NCI-H748 (cell line): ENCODE measurements around the gene GIMAP7.
"Not testable (repeated sequence)": the region's sequence is repeated elsewhere in the genome, so short reads cannot be mapped to it uniquely, and the experiment has no call there.

Experiments
- DNase-seq: peaks from one replicate; lab custom pipeline; 2025; ENCODE audit not compliant: unreplicated experiment; lab: John Stamatoyannopoulos, UW

GIMAP7 gene

DNA sequence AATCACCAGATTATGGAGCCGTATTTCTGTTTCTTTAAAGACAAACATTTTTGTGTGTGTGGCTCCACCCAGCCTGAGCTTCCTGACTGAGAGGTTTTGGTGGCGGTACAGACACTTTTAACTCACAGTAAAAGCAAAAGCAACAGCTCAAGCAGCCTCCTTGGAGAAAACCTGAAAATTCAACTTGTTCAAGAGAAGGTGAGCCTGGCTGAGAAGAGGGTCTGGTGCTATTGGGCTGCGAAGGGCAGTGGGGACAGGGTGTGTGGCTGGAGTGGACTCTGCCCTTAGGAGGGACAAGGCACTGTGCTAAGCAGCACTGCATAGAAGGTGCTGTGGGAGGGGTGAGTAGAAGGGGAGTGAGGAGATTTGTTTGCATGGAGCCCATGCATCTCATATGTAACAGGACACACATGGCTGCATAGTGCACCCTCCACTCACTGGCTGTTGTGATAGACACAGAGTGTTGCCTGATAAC is at the start of gene GIMAP7:
Gene GIMAP7, plus strand, starts transcription at position 125 of the 475 bp plus-strand sequence. CDS start 5,103 bp downstream, outside the sequence.
- no peak for DNase-seq

DNA sequence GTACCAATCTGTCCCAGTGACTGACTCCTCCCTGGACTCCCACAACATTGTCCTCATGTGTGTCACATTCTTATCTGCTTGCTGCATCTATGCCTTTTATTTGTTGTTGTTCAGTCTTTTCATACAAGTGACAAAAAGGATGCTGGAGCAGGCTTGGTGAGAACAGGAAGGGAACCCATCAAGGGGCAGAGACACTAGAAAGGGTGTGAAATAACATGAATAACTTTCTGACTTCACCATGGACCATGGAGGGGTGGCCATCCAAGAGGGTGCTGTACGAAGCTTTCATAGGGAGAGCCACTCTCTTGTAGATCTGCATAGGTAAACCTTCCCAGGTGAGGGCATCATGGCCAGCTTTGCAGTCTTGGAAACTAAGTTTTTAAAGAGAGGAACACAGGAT is 49.7 kb upstream of the GIMAP7 start:
- DNase-seq: no peak

DNA sequence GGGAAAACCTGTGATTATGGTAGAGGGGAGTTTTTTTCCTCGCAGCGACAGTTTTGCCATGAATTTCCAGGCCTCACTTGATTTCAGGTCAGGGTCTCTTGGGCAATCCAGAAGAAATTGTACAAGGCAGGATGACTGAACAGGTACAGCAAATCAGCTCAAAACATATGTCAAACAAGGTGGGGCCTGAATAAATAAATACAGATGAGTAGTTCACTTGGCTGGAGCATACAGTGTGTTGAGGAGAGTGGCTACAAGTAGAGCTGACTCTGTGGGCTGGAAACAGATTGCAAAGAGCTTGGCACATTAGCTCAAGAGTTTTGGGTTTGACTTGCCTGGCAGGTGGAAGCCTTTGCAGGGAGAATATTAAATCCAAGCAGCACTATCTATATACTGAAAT is 49.3 kb upstream of the GIMAP7 start:
- DNase-seq: no peak

DNA sequence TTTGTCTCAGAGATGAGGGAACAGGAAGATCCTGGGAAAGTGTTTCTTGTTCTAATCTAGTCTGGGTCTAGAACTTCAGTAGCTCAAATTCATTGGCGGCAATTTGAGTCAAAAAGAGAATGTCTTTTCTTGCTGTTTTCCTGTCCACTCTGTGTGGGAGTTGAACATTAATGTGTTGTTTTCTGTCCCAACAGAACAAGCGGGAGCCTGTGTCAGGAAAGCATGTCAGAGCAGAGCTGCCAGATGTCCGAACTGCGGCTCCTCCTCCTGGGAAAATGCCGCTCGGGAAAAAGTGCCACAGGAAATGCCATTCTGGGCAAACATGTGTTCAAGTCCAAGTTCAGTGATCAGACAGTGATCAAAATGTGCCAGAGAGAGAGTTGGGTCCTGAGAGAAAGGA is 48.2 kb upstream of the GIMAP7 start:
- no peak for DNase-seq

DNA sequence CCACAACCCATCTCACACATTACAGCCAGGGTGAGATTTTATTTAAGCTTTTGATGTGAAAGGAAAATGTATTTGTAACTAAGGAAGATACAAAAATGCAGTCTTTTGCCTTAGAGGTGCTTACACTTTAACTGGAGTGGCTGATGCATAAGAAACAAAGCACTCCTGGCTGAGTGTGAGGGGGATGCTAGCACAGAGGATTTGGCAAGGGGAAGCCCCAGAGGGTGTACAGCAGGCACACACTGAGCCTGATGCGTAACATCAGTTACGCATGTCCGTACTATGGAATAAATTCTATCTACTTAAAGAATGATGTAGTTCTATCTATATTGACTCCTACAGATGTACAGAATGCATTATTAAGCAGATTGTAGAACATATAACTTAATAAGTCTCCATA is 46.4 kb upstream of the GIMAP7 start:
- DNase-seq: no peak

DNA sequence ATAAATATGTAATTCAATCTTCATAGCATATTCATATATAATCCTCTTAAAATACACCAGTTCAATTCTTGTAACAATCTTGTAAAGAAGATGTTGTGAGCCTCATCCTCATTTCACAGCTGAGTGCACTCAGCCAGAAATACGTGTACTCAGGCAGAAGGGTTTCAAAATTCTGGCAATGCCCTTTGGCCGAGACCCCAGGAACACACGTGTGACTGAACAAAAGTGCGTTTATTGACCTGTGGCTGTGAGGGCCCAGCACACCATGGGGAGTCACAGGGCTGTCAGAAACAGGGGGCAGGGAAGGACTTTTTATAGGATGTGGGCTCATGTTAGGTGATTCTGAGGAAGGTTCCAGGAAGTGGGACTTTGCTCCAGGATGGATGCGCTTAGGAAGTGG is 42.8 kb upstream of the GIMAP7 start:
- DNase-seq: no peak

DNA sequence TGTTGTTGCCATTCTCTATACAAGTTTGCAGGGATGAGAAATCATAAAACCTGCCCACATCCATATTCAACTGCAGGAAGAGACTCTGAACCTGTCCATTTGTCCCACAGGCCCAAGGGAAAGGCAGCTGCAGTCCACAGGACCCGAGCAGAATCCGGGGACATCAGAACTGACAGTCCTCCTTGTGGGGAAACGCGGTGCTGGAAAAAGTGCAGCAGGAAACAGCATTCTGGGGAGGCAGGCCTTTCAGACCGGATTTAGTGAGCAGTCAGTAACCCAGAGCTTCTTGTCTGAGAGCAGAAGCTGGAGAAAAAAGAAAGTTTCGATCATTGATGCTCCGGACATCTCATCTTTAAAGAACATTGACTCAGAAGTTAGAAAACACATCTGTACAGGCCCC is 40.8 kb upstream of the GIMAP7 start:
- DNase-seq: no peak

DNA sequence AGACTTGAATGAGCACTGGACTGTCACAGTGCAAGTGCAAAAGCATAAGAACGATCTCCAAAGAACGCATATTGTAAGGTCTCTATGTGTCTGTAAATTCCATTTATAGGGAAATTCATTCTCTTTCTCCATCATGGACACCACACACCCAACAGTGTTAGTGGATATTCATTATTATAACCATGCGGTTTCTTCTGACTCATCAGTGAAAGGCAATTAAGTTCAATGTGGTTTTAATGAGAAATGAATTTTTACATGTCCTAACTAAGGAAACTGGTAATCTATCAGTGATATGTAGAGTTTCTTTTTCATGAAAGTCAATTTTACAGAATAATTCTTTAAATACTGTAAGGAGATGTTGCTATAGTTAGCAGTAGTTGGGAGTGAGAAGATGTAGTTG is 38.4 kb upstream of the GIMAP7 start:
- no peak for DNase-seq

DNA sequence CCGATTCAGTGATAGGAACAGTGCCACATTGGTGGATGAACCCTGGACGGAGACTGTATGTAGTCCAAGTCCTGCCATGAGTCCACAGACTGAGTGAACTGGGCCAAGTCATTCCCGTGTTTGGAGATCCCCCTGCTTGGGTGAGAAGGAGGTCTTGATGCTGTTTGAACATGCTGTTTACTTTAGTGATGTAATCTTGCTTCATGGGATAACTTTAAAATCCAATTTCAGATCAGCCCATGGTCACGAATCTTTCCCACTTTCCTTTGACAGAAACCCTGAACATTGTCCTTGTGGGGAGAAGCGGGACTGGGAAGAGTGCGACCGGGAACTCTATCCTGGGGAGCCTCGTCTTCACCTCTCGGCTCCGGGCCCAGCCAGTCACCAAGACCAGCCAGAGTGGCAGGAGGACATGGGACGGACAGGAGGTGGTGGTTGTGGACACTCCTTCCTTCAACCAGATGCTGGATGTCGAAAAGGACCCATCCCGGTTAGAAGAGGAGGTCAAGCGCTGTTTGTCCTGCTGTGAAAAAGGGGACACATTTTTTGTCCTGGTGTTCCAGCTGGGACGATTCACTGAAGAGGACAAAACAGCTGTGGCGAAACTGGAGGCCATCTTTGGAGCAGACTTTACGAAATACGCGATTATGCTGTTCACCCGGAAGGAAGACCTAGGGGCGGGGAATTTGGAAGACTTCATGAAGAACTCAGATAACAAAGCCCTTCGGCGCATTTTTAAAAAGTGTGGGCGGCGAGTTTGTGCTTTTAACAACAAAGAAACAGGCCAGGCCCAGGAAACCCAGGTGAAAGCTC is 37.6 kb upstream of the GIMAP7 start:
- no peak for DNase-seq

DNA sequence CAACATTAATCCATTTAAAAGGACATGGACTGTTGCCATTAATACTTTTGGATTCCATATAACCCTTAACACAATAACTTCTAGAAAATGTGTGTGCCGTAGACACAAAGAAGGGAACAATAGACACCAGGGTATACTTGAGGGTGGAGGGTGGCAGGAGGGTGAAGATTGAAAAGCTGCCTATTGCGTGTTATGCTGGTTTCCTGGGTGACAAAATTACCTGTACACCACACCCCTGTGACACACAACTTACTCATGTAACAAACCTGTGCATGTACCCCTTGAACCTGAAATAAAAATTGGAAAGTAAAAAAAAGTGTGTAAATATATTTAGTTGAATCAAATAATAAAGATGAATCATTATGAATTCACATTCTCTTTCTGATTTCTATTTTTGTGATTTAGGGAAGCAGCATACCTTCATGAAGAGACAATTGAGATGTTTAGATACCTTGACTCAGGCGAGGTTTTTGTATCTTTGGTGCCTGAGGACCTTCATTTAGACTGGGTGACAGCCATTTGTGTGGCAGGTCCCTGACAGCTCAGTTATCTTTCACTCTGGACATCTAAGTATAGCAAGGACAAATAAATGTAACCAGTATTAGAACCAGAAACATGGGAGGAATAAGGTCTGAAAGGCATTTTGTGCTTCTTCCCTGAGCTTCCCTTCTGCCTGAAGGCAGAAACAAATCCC is 35.5 kb upstream of the GIMAP7 start:
- peak; percentile 58 for DNase-seq

DNA sequence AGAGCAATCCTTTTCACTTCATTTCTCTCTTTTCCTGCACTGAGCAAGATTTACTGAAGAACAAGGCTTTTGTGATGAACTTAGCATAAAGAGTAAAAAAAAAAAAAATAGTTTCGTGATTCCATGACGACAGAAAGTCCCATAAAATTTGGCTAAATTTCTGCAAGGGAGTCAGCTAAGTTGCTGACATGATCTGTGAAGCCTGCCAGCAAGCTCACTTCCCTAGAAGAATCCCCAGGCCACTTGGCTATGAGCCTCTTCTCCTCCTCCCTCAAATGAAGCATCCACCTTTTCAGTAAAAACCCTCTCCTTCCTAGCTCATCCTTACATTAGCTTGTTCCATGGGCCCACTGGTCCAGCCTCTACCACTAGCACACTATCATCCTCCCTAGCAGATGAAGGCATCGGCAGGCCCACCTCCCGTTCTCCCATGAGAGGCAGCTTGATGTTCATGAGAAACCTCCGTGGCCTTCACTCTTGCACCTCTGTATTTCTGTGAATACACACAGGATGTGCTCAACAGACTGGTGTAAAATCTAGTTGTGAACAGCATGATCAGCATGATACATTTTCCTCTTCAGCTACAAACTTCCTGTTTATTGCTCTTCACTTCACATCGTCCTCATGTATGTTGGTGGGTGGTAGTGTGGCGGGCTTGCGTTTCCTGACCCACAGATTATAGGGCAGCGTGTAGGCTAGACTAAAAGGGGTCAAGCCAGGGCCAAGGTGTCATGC is 33.3 kb upstream of the GIMAP7 start:
- no peak for DNase-seq

DNA sequence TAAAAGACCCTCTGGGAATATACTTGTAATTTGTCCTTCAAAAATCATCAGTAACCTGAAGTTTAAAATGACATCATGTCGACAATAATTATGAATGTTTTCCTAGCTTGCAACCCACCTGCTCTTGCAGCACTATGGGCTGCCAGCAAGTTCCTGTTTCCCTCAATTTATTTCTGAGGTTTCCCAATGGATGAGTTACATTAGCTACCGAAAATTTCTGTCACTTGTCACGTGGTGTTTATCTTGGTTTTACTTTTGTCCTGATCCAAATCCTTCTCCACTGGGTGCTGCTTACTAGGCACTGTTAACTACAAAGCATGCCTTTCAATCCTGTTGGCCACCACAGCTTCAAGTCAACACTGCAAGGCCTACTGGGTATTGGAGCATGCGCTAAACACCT is 32.8 kb upstream of the GIMAP7 start:
- no peak for DNase-seq

DNA sequence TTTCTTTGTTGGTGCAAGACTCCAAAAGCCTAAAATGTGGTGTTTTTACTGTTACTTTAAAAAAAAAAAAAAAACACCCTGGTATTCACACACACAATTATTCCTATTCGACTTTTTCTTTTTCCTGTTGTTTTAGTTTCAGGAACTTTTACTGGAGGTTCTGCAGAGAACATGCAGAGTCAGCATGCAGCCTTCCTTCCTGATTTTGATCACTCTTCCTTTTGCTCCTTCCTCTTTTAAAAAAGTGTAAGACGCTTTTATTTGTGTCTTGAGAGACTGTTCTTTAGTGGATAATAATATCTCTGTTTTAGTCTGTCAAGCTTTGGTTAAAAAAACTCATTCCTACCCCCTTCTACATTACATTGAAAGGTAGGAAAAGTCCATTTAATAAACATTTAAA is 31.2 kb upstream of the GIMAP7 start:
- DNase-seq: not testable (repeated sequence)

DNA sequence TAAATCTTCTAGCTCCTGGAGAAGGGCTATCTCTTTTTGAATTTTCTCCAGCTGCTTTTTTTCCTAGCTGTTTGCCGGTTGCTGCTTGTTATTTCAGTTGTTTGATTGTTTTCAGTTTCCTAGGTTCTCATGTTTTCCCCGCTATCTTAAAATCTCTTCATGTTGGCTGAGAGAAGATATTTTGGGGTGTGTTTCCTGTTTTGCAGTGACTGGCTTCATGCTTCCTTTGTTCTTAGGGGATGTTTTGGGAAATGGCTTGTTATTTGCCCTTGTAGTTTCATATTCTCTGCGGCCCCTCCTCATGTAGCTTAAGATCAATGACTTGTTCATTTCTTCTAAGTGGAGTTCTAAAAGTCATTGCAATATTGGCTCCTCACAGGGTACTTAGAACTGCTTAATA is 30.6 kb upstream of the GIMAP7 start:
- not testable (repeated sequence) for DNase-seq

DNA sequence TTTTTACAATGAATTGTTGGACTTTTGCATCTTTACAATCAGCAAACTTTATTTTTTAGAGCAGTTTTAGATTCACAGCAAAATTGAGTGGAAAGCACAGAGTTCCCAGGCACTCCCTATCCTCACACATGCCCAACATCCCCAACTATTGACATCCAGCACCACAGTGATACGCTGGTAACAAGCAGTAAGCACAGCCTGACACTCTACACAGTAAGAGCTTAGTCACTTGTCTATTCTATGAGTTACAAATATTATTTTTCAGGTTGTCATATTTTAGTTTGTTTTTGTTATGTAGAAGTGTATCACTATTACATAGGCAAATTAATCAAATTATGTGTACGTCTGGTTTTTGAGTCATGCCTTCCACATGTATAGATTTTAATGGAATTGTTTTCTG is 27.0 kb upstream of the GIMAP7 start:
- no peak for DNase-seq

DNA sequence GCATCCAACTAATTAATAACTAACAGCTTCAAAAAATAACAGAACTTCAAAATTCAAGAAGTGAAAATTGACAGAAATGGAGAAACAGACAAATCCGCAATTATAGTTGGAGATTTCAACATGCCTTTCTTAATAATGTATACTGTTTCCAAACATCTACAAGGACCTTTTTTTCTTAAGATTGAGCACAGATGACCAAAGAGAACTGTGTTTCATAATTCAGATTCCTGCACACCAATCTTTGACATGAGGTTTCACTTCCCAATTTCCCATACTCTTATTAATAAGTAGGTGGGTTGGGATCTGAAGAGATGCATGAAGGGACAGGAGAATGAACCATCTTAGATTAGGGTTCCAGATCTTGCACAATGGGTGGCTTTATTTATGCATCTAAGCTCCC is 24.9 kb upstream of the GIMAP7 start:
- no peak for DNase-seq

DNA sequence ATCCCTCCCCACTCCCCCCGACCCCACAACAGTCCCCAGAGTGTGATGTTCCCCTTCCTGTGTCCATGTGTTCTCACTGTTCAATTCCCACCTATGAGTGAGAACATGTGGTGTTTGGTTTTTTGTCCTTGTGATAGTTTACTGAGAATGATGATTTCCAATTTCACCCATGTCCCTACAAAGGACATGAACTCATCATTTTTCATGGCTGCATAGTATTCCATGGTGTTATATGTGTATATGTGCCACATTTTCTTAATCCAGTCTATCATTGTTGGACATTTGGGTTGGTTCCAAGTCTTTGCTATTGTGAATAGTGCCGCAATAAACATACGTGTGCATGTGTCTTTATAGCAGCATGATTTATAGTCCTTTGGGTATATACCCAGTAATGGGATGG is 21.2 kb upstream of the GIMAP7 start:
- not testable (repeated sequence) for DNase-seq

DNA sequence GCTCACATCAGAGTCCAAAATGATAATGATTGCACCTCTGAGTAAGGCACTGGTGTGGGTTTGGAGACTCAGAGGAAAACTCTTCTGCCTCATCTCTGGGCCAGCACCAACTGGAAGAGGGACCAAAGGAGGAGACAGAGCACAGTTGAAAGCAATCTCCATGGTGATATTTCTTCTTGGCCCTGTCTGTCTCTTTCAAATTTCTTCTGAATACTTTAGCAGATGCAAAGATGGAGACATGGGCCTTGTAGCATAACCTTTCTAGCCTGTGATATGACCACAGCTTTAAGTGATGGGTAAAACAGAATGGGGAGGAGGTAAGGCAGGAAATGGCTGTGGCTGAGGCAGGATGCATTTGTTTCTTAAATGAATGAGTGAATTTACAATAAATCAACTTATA is 12.2 kb upstream of the GIMAP7 start:
- no peak for DNase-seq

DNA sequence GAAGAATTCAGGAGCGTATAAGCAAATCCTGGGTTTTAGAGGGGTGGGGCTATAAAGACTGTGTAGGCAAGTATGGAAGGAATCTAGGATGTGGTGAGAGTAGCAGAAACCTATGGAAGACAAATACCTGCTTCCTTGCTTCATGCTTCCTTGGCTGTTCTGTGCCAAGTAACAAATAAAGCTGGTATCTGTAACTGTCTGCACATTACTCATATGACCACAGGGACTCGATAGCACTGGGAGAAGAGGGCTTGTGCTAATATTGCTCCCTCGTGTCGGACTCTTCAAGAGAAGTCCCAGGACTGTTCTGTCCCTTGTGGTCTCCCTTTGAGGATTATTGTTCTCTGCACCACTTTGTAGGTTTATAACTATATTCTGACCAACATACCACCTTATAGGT is 11.5 kb upstream of the GIMAP7 start:
- DNase-seq: no peak

DNA sequence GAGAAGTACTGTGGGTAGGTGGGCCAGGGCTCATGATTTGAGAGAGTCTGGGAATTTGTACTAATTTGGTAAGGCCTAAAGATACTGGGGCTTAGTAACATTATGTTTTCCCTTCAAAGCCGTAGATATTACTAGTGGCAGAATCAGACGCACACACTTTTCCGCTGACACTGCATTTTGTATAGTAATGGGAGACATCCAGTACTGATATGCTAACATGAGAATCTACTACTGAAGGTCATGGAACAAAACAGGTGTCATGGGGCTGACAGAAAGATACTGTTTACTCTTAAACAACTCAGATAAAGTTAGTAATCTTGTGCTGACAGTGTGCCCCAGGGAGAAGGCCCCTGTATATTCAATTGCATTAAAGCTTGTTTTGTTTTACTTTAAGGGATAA is 11.1 kb upstream of the GIMAP7 start:
- DNase-seq: no peak

DNA sequence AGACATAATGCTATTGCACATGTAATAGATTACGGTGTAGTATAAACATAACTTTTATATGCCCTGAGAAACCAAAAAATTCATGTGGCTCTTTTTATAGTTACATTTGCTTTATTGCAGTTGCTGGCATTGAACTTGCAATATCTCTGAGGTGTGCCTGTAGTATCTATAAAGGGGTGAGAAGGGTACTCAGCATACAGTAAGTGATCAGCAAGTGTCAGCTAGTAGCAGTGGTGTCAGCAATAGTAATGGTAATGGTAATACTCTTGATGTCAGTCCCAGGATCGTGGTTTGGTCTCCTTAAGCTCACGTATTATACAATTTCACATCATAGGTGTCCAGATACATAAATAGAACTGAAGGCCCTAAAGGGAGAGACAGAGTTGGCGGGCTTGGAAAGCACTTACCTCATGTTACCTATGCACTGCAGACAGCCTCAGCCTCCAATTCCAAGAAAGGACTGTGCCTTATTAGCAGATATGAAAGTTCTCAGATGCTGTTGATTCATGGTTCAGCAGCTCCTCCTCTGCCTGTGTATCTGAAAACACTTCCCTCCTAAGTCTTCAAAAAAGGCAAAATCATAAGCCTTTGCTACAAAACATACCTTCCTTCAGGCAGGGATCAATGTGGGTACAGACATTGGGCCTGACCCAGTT is 6.6 kb upstream of the GIMAP7 start:
- no peak for DNase-seq
